KOPT-K1 (cell line): ENCODE measurements around the gene ANKRD40.

Source experiments
- H3K27ac ChIP-seq: fragments of 200-600 bp; sonication (generic); 2 replicates; pipeline ENCODE4 v1.5.1; 2016; ENCODE audit warnings: antibody characterized with exemption, mild to moderate bottlenecking, low read depth, low read length; ENCODE audit not compliant: poor library complexity, severe bottlenecking
- H3K36me3 ChIP-seq: fragments of 200-600 bp; sonication (generic); 2 replicates; pipeline ENCODE4 v1.5.1; 2017; ENCODE audit warnings: antibody characterized with exemption, mild to moderate bottlenecking, low read length, moderate library complexity; ENCODE audit not compliant: insufficient read depth
- H3K9me3 ChIP-seq: fragments of 200-600 bp; sonication (generic); 2 replicates; pipeline ENCODE4 v1.5.1; 2017; ENCODE audit warnings: antibody characterized with exemption, low read length, mild to moderate bottlenecking; ENCODE audit not compliant: insufficient read depth, poor library complexity, severe bottlenecking

ANKRD40 gene

DNA sequence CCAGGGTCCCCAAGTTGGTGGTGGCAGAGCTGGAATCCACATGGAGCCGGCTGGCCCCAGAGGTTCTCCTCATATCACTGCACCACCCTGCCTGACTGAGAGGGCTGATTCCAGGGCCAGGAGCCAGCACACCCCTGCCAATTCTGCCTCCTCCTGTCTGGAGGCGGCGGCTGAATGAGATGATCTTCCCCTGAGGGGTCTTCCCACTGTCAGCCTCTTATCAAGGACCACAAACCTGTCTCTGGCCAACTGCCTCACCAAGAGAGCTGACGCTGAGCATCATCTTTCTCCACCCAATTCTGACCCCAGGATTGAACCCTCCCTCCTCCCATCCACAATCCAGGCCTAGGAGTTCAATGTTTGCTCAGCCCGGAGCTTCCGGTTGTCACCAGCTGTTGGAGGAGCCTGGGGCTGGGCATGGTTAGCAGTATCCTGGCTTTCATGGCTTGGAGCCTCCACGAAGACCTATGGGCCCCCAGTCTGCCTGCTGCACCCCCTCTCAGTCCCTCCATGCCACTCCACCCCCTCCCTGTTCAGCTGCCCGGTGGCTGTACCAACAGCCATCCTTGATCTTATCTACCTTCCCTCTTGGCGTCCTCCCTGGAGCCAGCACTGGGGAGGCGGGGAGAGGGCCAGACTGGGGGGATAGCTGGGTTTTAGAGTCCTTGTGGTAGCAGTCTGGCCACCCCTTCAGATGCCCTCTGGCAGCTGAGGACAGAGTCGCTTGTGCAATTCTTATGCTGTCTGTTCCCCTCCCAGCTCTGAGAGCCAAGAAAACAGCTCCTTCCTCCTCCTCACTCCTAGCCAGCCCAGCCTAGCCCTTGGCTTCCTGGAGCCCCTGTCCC, 47.5 kb downstream of the ANKRD40 start:
- Histone ChIP-seq H3K9me3 (no peaks in the 10 kb centered on the region), H3K27ac (no peak overlapping the region), H3K36me3 (no peaks in the 10 kb centered on the region)

DNA sequence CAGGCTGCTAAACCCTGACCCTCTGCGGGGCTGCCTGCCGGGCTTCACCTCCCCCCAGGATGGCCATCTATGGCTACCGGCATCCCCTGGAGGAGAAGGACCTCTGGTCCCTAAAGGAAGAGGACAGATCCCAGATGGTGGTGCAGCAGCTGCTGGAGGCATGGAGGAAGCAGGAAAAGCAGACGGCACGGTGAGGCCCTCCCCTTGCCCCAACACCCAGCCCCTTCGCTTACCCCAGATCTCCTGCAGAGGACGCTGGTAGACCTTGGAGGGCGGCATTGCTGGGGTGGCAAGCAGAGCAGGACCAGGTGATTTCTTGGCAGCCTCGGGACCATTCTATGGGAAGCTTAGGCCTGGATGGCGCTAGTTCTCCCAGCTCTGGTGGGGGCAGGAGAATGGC, 48.5 kb downstream of the ANKRD40 start:
- Histone ChIP-seq H3K27ac (no peak overlapping the region), H3K36me3 (no peaks in the 10 kb centered on the region)

DNA sequence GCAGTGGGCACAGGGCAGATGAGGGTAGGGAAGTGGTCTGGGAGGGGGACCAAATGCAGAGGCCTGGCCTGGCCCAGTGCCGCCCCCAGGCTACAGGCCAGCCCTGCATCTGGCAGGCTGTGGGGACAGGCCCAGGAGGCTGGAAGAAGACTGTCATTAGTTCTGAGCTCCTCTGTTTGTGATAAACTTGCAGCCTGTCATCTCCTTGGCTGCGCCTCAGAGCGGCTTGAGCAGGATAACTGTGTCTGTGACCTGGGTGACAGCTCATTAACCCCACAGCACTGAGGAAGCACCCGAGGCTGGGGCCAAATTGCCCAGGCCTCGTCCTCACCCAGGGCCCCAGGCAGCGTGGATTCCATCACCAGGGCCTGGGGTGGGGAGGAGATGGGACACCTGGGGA, 49.1 kb downstream of the ANKRD40 start:
- Histone ChIP-seq H3K9me3 (no peaks in the 10 kb centered on the region), H3K36me3 (no peaks in the 10 kb centered on the region), H3K27ac (no peak overlapping the region)

More for the DNA sequence above, 48.5 kb downstream of the ANKRD40 start:
- H3K9me3 ChIP-seq, result no peaks in the 10 kb centered on the region

DNA sequence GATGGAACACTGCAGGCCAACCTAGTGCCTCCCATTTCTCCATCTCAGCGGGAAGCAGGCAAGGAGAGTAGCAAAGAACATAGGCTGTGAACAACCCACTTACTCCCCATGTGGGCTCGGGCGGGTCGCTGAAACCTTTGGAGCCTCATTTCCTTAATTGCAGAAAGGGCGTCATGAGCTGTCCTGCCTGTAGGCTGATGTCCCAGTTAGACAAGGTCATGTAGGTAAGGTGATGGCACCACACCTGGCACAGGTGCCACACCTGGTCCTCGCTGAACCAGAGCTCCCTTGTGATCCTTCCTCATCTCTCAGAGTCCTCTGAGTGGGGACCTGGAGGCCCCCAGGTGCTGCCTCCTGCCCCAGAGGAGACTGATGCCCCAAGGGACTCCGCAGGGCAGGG, 50.1 kb downstream of the ANKRD40 start:
- Histone ChIP-seq H3K27ac (no peak overlapping the region), H3K36me3 (no peaks in the 10 kb centered on the region), H3K9me3 (peaks cover 8% of the 10 kb centered on the region)

GRCh38 chr17:50657054-50657453, 50.7 kb downstream of the ANKRD40 start:
- H3K36me3 ChIP-seq, result no peaks in the 10 kb centered on the region
- no peak overlapping the region for H3K27ac ChIP-seq
- peaks cover 13% of the 10 kb centered on the region for H3K9me3 ChIP-seq

- no peak overlapping the region for H3K27ac ChIP-seq
- H3K36me3 ChIP-seq, result no peaks in the 10 kb centered on the region
- H3K9me3 ChIP-seq, result peaks cover 13% of the 10 kb centered on the region
These were observed 51.2 kb downstream of the ANKRD40 start for GRCh38 chr17:50656509-50656908.

DNA sequence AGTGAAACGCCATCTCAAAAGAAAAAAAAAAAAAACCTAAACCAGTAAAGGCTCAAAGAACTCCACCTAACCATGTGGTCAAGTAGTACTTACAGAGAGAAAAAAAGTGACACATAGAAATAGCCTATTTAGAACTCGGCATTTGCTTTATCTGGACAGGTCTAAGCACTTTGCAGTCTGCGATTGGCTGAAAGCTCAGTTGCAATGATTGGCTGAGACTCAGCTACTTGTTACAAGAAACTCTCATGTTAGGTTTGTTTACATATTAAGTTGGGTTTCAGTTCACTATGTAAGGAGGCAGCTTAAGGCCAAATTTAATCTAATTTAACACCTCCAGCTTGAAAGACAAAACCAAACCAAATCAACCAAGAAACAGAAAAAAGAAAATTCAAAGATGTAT, 54.0 kb downstream of the ANKRD40 start:
- H3K36me3 ChIP-seq, result no peaks in the 10 kb centered on the region
- H3K27ac ChIP-seq, result no peak overlapping the region
- peaks cover 13% of the 10 kb centered on the region for H3K9me3 ChIP-seq

- Histone ChIP-seq H3K36me3 (no peaks in the 10 kb centered on the region), H3K27ac (no peak overlapping the region), H3K9me3 (peaks cover 13% of the 10 kb centered on the region)
These were observed 56.1 kb downstream of the ANKRD40 start for GRCh38 chr17:50651661-50652060.

DNA sequence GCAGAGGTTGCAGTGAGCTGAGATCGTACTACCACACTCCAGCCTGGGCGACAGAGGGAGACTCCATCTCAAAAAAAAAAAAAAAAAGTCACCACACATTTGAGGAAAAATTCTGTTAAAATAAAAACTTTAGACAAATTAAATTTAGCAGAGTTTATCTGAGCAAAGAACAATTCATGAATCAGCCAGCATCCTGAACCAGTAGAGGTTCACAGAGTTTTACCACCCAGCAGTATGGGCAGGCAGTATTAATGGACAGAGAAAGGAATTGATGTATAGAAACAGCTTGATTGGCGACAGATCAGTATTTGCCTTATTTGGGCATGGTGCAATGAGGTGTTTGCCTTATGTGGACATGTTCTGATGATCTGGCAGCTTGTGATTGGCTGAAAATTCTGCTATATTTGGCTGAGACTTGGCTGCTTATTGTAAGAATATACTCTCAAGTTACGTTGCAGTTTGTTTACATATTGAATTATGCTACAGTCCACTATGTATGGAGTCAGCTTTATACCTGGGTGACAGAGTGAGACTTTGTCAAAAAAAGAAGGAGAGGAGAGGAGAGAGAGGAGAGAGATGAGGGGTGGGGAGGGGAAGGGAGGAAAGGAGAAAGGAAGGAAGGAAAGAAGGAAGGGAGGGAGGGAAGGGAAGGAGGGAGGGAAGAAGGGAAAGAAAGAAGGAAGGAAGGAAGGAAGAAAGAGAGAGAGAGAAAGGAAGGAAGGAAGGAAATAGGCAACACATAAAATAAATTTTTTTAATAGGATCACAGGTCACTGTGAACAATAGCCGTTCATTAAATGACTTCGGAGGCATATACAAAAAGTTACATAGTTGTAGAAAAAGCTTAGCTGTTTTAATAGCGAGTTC, 58.4 kb downstream of the ANKRD40 start:
- no peaks in the 10 kb centered on the region for H3K36me3 ChIP-seq
- H3K9me3 ChIP-seq, result peaks cover 13% of the 10 kb centered on the region
- H3K27ac ChIP-seq, result no peak overlapping the region

DNA sequence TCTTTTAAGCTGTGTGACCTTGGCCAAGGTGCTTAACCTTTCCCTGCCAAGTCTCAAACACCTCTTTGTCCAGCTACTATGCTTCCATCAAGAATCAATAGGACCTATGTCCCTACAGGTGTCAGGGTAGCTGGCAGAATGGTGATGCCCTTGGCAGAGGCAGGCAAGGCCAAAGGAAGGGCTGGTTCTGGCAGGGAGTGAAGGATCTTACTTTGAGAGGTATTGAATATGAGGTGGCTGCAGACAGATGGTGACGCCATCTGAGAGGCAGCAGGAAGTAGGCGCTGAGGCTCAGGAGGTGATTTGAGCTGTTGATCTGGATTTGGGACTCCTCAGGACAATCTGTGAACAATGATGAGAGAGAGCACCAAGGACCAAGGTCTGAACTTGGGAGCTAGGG, 60.5 kb downstream of the ANKRD40 start:
- Histone ChIP-seq H3K36me3 (no peaks in the 10 kb centered on the region), H3K27ac (no peak overlapping the region), H3K9me3 (peaks cover under 1% of the 10 kb centered on the region)

- Histone ChIP-seq H3K27ac (no peak overlapping the region), H3K36me3 (no peaks in the 10 kb centered on the region), H3K9me3 (no peaks in the 10 kb centered on the region)
These were observed 61.7 kb downstream of the ANKRD40 start for GRCh38 chr17:50645748-50646682.
